Mononuclear cell (primary cell): ENCODE data around the gene RCE1. TPM values are rescaled to one million over a fixed set of nuclear protein-coding genes. Genes with fewer than 3 reads are reported as not detected.

Experiments used
- total RNA-seq: library from RNA; depleted of rRNA; stranded (reverse); fragments of >200 nt; gene quantifications from one replicate; pipeline ENCODE4 v1.2.3, GENCODE V29; 2012

Gene RCE1
- total RNA-seq, 1 donor = 20.9 TPM

Other genes starting within 250 kb of the RCE1 start
- gene RBM14, start 226.8 kb upstream of the RCE1 start, total RNA-seq = 76.4 TPM
- 112 TPM for gene RBM4, start 204.7 kb upstream of the RCE1 start, total RNA-seq
- gene RBM4B, start 165.6 kb upstream of the RCE1 start, total RNA-seq = 3.4 TPM
- 0.10 TPM for gene SPTBN2, start 114.2 kb upstream of the RCE1 start, total RNA-seq
- gene LRFN4, start 13.6 kb downstream of the RCE1 start, total RNA-seq = 2.1 TPM
- gene PC, start 114.9 kb downstream of the RCE1 start, total RNA-seq = 1.8 TPM
- not detected for gene C11orf86, start 131.9 kb downstream of the RCE1 start, total RNA-seq
- 0.10 TPM for gene SYT12, start 179.7 kb downstream of the RCE1 start, total RNA-seq
- 0.21 TPM for gene RHOD, start 213.4 kb downstream of the RCE1 start, total RNA-seq